ENCODE data around the gene KSR2. TPM values are rescaled to one million over a fixed set of nuclear protein-coding genes. Genes with fewer than 3 reads are reported as not detected.

KSR2 gene
- total RNA-seq, 2 experiments from 2014 or later: 0.03 to 0.15 TPM

DNA sequence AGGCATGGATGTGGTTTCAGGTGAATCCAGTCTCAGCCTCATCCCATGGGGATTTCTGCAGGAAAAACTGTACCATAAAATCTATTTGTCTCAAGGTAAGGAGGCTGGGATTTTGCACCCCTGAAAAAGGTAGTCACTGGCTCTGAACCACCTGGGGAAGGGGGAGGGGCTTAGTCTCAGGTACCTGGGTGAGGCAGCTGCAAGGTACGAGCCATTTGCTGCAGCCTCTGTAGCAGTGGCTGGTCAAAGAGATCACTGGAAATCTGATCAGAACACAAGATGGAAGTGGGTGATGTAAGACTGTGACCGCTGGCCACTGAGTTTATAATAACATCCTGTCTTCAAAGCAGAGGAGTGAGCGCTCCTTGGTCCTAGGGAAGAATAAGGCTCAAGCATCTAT lies 397.5 kb downstream of the KSR2 start:
- Histone ChIP-seq H3K27ac (ENCODE audit: low read depth, low read length, poor library complexity, severe bottlenecking) (no peak overlapping the region), H3K9me2 (ENCODE audit: insufficient read depth, low read length) (no peaks in the 10 kb centered on the region), H3K9me3 (ENCODE audit: low read length) (no peaks in the 10 kb centered on the region), H3K4me3 (ENCODE audit: low read depth, low read length, poor library complexity, severe bottlenecking) (no peak overlapping the region), H4K20me1 (ENCODE audit: insufficient read depth, low read length) (no peaks in the 10 kb centered on the region), H3K36me3 (ENCODE audit: insufficient read depth, low read length) (no peaks in the 10 kb centered on the region), H3K4me2 (ENCODE audit: low read length) (no peak overlapping the region), H3K79me2 (ENCODE audit: insufficient read depth, low read depth, low read length) (no peaks in the 10 kb centered on the region), H2AFZ (ENCODE audit: low read length) (no peak overlapping the region), H3K4me1 (ENCODE audit: insufficient read depth, low read length, poor library complexity, severe bottlenecking) (no peaks in the 10 kb centered on the region)
- ChIA-PET POLR2A (no interaction called here), CTCF (ENCODE audit: unreplicated experiment) (no interaction called here)
- TF ChIP-seq EZH2phosphoT487 (IDR thresholded peaks at IDR 0.05; ENCODE audit: borderline replicate concordance, low read depth, low read length): no peak
- TF ChIP-seq, protein P1, sequence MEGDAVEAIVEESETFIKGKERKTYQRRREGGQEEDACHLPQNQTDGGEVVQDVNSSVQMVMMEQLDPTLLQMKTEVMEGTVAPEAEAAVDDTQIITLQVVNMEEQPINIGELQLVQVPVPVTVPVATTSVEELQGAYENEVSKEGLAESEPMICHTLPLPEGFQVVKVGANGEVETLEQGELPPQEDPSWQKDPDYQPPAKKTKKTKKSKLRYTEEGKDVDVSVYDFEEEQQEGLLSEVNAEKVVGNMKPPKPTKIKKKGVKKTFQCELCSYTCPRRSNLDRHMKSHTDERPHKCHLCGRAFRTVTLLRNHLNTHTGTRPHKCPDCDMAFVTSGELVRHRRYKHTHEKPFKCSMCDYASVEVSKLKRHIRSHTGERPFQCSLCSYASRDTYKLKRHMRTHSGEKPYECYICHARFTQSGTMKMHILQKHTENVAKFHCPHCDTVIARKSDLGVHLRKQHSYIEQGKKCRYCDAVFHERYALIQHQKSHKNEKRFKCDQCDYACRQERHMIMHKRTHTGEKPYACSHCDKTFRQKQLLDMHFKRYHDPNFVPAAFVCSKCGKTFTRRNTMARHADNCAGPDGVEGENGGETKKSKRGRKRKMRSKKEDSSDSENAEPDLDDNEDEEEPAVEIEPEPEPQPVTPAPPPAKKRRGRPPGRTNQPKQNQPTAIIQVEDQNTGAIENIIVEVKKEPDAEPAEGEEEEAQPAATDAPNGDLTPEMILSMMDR (conservative IDR thresholded peaks at IDR 0.05; ENCODE audit: low read length): no peak
- BruUV-seq (replicated peaks): no TSS peak
- intact Hi-C loops (cut with micrococcal nuclease; ENCODE audit: unreplicated experiment): no loop called here
- no peak for DNase-seq (ENCODE audit: low spot score)

DNA sequence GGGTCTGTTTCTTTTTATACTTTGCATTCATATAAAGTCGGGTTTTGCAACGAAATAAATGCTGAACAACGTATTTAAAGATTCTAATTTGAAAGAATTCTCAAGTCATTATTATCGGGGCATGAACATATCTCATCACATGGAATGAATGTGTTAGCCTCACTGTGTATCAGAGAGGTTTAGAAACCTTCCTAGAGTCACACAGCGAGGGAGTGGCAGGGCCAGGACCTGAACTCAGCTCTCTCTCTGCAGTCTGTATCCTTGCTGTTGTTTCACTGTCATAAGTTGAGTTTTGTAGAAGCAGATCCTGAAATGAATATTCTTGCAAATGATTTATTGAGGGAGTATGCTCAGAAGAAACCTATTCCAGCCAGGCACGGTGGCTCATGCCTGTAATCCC lies 398.2 kb downstream of the KSR2 start:
- H3K79me2 ChIP-seq (ENCODE audit: insufficient read depth, low read depth, low read length): no peaks in the 10 kb centered on the region
- no peaks in the 10 kb centered on the region for H3K9me2 ChIP-seq (ENCODE audit: insufficient read depth, low read length)
- H3K4me1 ChIP-seq (ENCODE audit: insufficient read depth, low read length, poor library complexity, severe bottlenecking): no peaks in the 10 kb centered on the region
- H3K4me3 ChIP-seq (ENCODE audit: low read depth, low read length, poor library complexity, severe bottlenecking): no peak overlapping the region
- no peak overlapping the region for H3K4me2 ChIP-seq (ENCODE audit: low read length)
- POLR2A ChIA-PET: no interaction called here
- H3K27ac ChIP-seq (ENCODE audit: low read depth, low read length, poor library complexity, severe bottlenecking): no peak overlapping the region
- DNase-seq (ENCODE audit: low spot score): no peak
- intact Hi-C loops (cut with micrococcal nuclease; ENCODE audit: unreplicated experiment): no loop called here
- no peaks in the 10 kb centered on the region for H4K20me1 ChIP-seq (ENCODE audit: insufficient read depth, low read length)
- no peaks in the 10 kb centered on the region for H3K9me3 ChIP-seq (ENCODE audit: low read length)
- CTCF ChIA-PET (ENCODE audit: unreplicated experiment): no interaction called here
- H2AFZ ChIP-seq (ENCODE audit: low read length): no peak overlapping the region
- TF ChIP-seq EZH2phosphoT487 (IDR thresholded peaks at IDR 0.05; ENCODE audit: borderline replicate concordance, low read depth, low read length): no peak
- TF ChIP-seq, protein P1 (conservative IDR thresholded peaks at IDR 0.05; ENCODE audit: low read length): no peak
- no peaks in the 10 kb centered on the region for H3K36me3 ChIP-seq (ENCODE audit: insufficient read depth, low read length)
- no TSS peak for BruUV-seq (replicated peaks)

DNA sequence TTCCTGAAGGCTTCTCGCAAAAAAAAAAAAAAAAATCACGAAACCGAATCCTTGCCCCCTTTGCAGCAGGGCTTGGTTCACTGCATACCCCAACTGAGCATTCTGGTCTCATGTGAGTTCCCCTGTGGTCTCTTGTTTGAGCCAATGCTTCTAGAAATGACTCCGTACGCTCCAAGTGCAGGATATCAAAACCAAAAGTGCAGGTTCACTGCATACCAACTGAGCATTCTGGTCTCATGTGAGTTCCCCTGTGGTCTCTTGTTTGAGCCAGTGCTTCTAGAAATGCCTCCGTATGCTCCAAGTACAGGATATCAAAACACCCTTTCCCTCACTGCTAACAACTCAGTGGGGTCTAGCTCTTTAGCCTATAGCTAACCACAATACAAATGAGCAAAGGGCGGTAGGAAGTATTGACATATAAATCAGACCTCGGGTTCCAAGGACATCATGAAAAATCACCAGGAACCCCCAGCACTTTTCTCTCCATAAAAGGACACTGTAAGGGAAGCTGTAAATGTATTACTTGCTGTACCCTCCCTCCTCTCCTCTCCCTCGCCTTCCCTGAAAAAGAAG lies 401.1 kb downstream of the KSR2 start:
- ChIA-PET CTCF (ENCODE audit: unreplicated experiment) (no interaction called here), POLR2A (no interaction called here)
- Histone ChIP-seq H4K20me1 (ENCODE audit: insufficient read depth, low read length) (no peaks in the 10 kb centered on the region), H3K4me2 (ENCODE audit: low read length) (no peak overlapping the region), H3K79me2 (ENCODE audit: insufficient read depth, low read depth, low read length) (no peaks in the 10 kb centered on the region), H2AFZ (ENCODE audit: low read length) (no peak overlapping the region), H3K9me2 (ENCODE audit: insufficient read depth, low read length) (no peaks in the 10 kb centered on the region), H3K4me3 (ENCODE audit: low read depth, low read length, poor library complexity, severe bottlenecking) (no peak overlapping the region), H3K9me3 (ENCODE audit: low read length) (no peaks in the 10 kb centered on the region), H3K4me1 (ENCODE audit: insufficient read depth, low read length, poor library complexity, severe bottlenecking) (no peaks in the 10 kb centered on the region), H3K36me3 (ENCODE audit: insufficient read depth, low read length) (no peaks in the 10 kb centered on the region), H3K27ac (ENCODE audit: low read depth, low read length, poor library complexity, severe bottlenecking) (no peak overlapping the region)
- intact Hi-C loops (cut with micrococcal nuclease; ENCODE audit: unreplicated experiment): no loop called here
- no peak for DNase-seq (ENCODE audit: low spot score)
- no peak for TF ChIP-seq EZH2phosphoT487 (IDR thresholded peaks at IDR 0.05; ENCODE audit: borderline replicate concordance, low read depth, low read length)
- TF ChIP-seq, protein P1 (conservative IDR thresholded peaks at IDR 0.05; ENCODE audit: low read length): no peak
- BruUV-seq (replicated peaks): no TSS peak

Data from OCI-LY7 (cell line).